Loucy (cell line): Measurements from ENCODE around the gene ZP4.
"Not testable (repeated sequence)": the region's sequence is repeated elsewhere in the genome, so short reads cannot be mapped to it uniquely, and the experiment has no call there.

Experiments used
- H2AFZ ChIP-seq: fragments of 200-600 bp; sonication (generic); 2 replicates; pipeline ENCODE4 v1.6.0; 2016; ENCODE audit warnings: antibody characterized with exemption, mild to moderate bottlenecking, low read length, moderate library complexity
- H3F3A ChIP-seq: fragments of 200-600 bp; 2 replicates; pipeline ENCODE4 v1.6.0; 2016; ENCODE audit warnings: antibody characterized with exemption, low read depth, mild to moderate bottlenecking
- H3K27me3 ChIP-seq: fragments of 200-600 bp; sonication (generic); 2 replicates; pipeline ENCODE4 v1.6.1; 2014; ENCODE audit warnings: low read length, mild to moderate bottlenecking; ENCODE audit not compliant: insufficient read depth, poor library complexity, severe bottlenecking
- H3K36me3 ChIP-seq: fragments of 200-600 bp; sonication (generic); 2 replicates; pipeline ENCODE4 v1.6.1; 2016; ENCODE audit warnings: low read length; ENCODE audit not compliant: insufficient read depth
- H3K4me1 ChIP-seq: fragments of 200-600 bp; sonication (generic); 2 replicates; pipeline ENCODE4 v1.5.1; 2014; ENCODE audit warnings: low read length, mild to moderate bottlenecking; ENCODE audit not compliant: insufficient read depth, poor library complexity, severe bottlenecking
- H3K4me2 ChIP-seq: fragments of 200-600 bp; sonication (generic); 2 replicates; pipeline ENCODE4 v1.6.0; 2014; ENCODE audit warnings: antibody characterized with exemption, low read length, low read depth, mild to moderate bottlenecking; ENCODE audit not compliant: poor library complexity, severe bottlenecking
- H3K4me3 ChIP-seq: fragments of 200-600 bp; sonication (generic); 2 replicates; pipeline ENCODE4 v1.5.1; 2014; ENCODE audit warnings: low read length, mild to moderate bottlenecking, mixed read lengths; ENCODE audit not compliant: poor library complexity, severe bottlenecking
- H3K79me2 ChIP-seq: fragments of 200-600 bp; sonication (generic); 2 replicates; pipeline ENCODE4 v1.6.1; 2014; ENCODE audit warnings: low read length; ENCODE audit not compliant: insufficient read depth
- H3K9ac ChIP-seq: fragments of 200-600 bp; sonication (generic); 2 replicates; pipeline ENCODE4 v1.6.0; 2014; ENCODE audit warnings: mild to moderate bottlenecking, low read depth, low read length, moderate library complexity; ENCODE audit not compliant: poor library complexity, severe bottlenecking
- H3K9me2 ChIP-seq: fragments of 200-600 bp; sonication (generic); replicated peaks from 2 replicates; pipeline ENCODE4 v1.6.1; 2016; ENCODE audit warnings: low read depth, low read length, mixed read lengths
- H3K9me3 ChIP-seq: fragments of 200-600 bp; sonication (generic); 2 replicates; pipeline ENCODE4 v1.6.1; 2014; ENCODE audit warnings: mild to moderate bottlenecking, antibody characterized with exemption, low read length, low read depth; ENCODE audit not compliant: insufficient read depth
- H4K20me1 ChIP-seq: fragments of 200-600 bp; sonication (generic); 2 replicates; pipeline ENCODE4 v1.6.0; 2014; ENCODE audit warnings: antibody characterized with exemption, low read length, mild to moderate bottlenecking; ENCODE audit not compliant: insufficient read depth, poor library complexity, severe bottlenecking
- CTCF ChIP-seq: fragments of 200-600 bp; sonication (generic); conservative IDR thresholded peaks from 2 replicates; pipeline ENCODE4 v1.5.1; 2014; ENCODE audit warnings: mild to moderate bottlenecking, antibody characterized with exemption, low read length
- EZH2phosphoT487 ChIP-seq: fragments of 200-600 bp; IDR thresholded peaks from 2 replicates; pipeline ENCODE4 v1.6.1; 2018; ENCODE audit warnings: antibody characterized with exemption, mild to moderate bottlenecking, moderate library complexity, borderline replicate concordance

ZP4 gene

GRCh38 chr1:237851210-237851845 is 39.4 kb downstream of the ZP4 start:
- Histone ChIP-seq H3K9ac (no peak overlapping the region), H3F3A (no peaks in the 10 kb centered on the region), H3K27me3 (no peaks in the 10 kb centered on the region), H3K79me2 (no peaks in the 10 kb centered on the region), H2AFZ (no peak overlapping the region), H3K36me3 (no peaks in the 10 kb centered on the region), H3K4me2 (no peak overlapping the region), H3K4me3 (no peak overlapping the region), H3K9me3 (no peaks in the 10 kb centered on the region), H3K9me2 (no peaks in the 10 kb centered on the region), H4K20me1 (no peaks in the 10 kb centered on the region), H3K4me1 (no peaks in the 10 kb centered on the region)
- TF ChIP-seq CTCF (peak; percentile 66), EZH2phosphoT487 (no peak)

GRCh38 chr1:237843516-237843915 is 47.2 kb downstream of the ZP4 start:
- H3K79me2 ChIP-seq, H3K4me2 ChIP-seq, H3K27me3 ChIP-seq, H3K36me3 ChIP-seq, H3K4me1 ChIP-seq, H3K9me3 ChIP-seq, H2AFZ ChIP-seq, H3K4me3 ChIP-seq, H4K20me1 ChIP-seq, H3K9ac ChIP-seq, H3K9me2 ChIP-seq, H3F3A ChIP-seq: not testable (repeated sequence)

GRCh38 chr1:237841485-237841884 is 49.2 kb downstream of the ZP4 start:
- no peak overlapping the region for H2AFZ ChIP-seq
- no peak for TF ChIP-seq EZH2phosphoT487
- no peak for TF ChIP-seq CTCF
- no peaks in the 10 kb centered on the region for H4K20me1 ChIP-seq
- no peaks in the 10 kb centered on the region for H3K36me3 ChIP-seq
- H3K9ac ChIP-seq, result no peak overlapping the region
- 0 out of 2 replicates have a peak, but pooled peaks cover 3% of the 10 kb centered on the region for H3K9me3 ChIP-seq
- no peak overlapping the region for H3K4me3 ChIP-seq
- H3F3A ChIP-seq, result no peaks in the 10 kb centered on the region
- H3K79me2 ChIP-seq, result no peaks in the 10 kb centered on the region
- no peaks in the 10 kb centered on the region for H3K27me3 ChIP-seq
- H3K9me2 ChIP-seq, result no peaks in the 10 kb centered on the region
- H3K4me1 ChIP-seq, result no peaks in the 10 kb centered on the region
- no peak overlapping the region for H3K4me2 ChIP-seq

GRCh38 chr1:237838904-237839534 is 51.7 kb downstream of the ZP4 start:
- H2AFZ ChIP-seq, result no peak overlapping the region
- no peaks in the 10 kb centered on the region for H3K4me1 ChIP-seq
- no peak for TF ChIP-seq CTCF
- no peak for TF ChIP-seq EZH2phosphoT487
- H3K79me2 ChIP-seq, result no peaks in the 10 kb centered on the region
- H3K4me3 ChIP-seq, result no peak overlapping the region
- no peak overlapping the region for H3K4me2 ChIP-seq
- H3K9me2 ChIP-seq, result no peaks in the 10 kb centered on the region
- H3K27me3 ChIP-seq, result no peaks in the 10 kb centered on the region
- H3K36me3 ChIP-seq, result no peaks in the 10 kb centered on the region
- H3F3A ChIP-seq, result no peaks in the 10 kb centered on the region
- H3K9ac ChIP-seq, result no peak overlapping the region
- no peaks in the 10 kb centered on the region for H4K20me1 ChIP-seq
- 0 out of 2 replicates have a peak, but pooled peaks cover 3% of the 10 kb centered on the region for H3K9me3 ChIP-seq
